Measurements from ENCODE around the gene BCL7B.
"Not testable (repeated sequence)": the region's sequence is repeated elsewhere in the genome, so short reads cannot be mapped to it uniquely, and the experiment has no call there.

BCL7B gene

DNA sequence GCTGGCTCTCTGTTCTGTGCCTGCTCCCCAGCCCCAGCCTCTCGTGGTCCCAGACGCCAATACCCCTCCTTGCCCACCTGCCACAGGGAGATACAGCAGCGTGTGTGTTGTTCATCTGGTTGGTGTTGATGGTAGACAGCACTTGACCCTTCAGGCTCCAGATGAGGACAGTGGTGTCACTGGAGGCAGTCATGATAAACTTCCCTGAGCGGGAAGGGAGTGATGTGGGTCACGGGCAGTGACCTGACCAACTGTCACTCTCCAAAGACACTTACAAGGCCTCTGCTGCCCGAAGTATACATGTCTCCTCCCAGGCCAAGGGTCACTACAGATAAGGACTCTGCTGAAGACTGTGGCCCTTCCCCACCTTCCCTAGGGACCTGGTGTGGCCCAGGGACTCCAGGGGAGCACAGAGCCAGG, 15.3 kb upstream of the BCL7B start:
- no peak for DNase-seq (ENCODE audit: low read depth in 2 of 2)

DNA sequence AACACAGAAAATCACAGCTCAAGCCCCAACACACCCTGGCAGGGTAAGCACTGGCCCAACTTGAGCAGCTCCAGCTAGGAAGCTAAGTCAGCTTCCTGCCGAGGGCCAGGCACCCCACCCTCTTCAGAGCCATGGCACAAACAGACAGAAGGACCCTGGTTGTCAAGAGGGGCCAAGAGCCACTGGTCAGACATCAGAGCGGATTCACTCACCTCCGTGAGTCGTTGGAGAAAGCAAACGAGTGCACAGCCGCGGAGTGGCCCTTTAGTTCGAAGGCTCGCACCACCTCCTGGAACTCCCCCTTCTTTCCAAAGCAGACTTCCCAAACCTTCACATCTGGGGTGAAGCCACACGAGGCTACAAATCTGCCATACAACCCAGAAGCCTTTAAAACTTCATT, 13.5 kb upstream of the BCL7B start:
- DNase-seq (ENCODE audit: low read depth in 2 of 2), result no peak

DNA sequence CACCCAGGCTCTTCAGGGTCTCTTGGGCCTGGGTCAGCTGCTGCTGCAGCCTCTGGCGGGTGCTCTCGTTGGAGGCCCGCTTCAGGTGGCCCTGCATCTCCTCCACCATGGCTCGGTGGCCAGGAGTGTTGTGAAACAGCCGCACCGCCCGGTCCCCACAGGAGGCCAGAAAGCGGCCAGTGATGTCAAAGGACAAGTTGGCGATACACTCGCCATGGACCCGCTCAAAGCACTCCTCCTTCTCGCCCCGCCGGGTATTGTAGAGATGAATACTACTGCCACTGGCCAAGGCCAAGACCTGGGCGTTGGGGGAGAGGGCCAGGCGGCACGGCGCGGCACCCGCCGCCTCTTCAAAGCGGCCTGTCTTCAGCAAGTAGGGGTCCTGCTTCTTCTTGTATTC, 13.0 kb upstream of the BCL7B start:
- no peak for DNase-seq (ENCODE audit: low read depth in 2 of 2)

DNA sequence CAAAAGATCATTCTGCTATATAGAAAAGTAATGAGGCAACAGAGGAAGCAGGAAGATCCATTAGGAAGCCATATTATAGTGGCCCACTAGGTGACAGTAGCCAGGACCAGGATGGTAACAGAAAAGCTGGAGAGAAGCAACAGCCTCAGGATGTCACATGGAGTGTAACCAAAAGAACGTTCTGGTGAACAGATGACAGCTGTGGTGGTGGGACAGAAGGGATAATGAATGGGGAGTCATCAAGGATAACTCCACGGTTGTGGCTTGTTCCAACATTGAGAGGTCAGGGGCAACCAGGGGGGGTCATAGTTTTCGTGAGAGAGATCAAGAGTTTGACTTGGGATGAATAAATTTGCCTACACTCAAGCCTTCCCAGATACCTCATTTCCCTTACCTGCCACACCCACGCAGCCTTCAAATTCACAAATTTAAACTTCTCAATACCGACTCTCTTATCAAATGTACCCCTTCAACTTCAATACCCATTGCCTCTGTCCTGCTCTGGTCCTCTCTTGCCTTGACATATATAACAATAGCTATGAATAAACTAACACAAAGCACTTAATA, 11.6 kb upstream of the BCL7B start:
- no peak for DNase-seq (ENCODE audit: low read depth in 2 of 2)

DNA sequence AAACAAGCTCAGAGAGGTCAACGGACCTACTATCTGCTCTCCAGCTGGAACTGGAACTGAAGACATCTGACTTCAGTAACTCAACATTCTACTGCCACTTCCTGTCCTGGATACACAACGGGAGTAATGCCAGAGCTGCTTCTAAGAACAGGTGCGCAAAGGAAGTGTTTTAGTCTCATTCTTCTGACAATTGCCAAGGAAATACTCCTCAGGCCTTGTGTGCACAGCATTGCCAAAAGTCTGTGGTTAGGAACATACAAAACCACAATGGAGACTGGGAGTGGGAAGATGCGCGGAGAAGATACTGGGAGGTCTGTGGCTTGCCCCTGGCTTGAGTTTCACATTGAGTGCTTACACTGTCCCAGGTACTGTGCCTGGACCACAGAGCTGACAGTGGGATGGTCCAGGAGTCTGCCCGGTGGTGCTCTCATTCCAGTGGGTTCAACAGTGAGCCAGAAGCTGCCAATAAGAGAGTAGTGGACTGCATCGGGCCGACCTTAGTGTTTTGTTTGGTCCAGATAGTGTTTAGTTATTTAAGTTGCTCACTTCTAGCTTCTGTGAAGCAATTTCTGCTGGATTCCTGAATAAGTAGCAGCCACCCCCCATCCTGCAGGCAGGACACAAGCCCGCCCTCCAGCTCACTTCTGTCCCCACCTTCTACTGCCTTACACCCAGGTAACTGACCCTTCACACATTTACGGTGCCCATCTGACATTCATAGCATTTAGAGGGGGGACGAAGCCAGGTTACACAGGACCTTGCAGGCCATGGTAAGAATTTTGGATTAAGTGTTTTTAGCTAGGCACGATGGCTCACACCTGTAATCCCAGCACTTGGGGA, 10.6 kb upstream of the BCL7B start:
- no peak for DNase-seq (ENCODE audit: low read depth in 2 of 2)

DNA sequence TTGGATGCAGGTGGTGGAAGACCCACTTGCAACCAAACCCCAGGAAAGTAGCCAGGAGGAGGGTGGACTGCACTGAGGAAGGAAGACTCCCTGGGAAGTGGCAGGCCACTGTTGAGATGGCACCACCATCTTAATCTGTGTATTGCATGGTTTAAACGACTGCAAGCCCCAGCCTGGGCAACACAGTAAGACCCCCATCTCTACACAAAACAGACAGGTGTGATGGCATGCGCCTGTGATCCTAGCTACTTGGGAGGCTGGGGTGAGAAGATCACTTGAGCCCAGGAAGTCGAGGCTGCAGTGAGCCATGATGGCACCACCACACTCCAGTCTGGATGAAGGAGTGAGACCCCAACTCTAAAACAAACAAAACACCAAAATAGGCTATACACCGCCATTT, 9.7 kb upstream of the BCL7B start:
- no peak for DNase-seq (ENCODE audit: low read depth in 2 of 2)

DNA sequence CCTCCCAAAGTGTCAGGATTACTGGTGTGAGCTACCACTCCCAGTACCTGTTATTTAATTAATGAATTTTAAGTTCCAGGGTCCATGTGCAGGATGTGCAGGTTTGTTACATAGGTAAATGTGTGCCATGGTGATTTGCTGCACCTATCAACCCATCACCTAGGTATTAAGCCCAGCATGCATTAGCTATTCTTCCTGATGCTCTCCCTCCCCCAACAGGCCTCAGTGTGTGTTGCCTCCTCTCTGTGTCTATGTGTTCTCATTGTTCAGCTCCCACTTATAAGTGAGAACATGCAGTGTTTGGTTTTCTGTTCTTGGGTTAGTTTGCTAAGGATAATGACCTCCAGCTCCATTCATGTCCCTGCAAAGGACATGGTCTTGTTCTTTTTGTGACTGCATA, 8.9 kb upstream of the BCL7B start:
- DNase-seq (ENCODE audit: low read depth in 2 of 2), result not testable (repeated sequence)

DNA sequence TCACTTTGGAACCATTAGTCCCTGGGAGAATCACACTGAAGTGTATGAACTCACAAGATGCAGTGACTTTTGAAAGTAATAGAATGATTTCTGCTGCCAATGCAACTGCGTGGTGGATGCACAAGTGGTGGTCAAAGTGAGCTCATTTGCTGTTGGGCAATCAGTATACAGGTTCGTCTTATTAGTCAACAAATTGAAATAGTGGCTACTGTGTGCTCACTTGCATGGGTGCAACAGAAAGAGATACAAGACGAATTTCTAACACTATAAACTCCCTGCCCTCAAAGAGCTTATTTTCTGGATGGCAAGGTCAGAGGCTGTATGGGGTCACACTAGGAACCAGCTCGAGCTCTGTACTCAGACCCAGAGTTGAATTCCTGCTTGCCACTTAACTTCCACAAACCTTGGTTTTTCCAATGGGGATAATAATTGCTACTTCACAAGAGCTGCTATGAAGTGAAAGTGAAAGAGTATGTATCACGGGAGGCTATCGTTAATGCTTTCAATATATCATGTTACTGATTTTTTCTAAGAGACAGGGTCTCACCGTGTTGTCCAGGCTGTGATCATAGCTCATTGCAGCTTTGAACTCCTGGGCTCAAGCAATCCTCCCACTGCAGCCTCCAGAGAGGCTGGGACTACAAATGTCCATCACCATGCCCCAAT, 8.3 kb upstream of the BCL7B start:
- DNase-seq (ENCODE audit: low read depth in 2 of 2), result no peak

DNA sequence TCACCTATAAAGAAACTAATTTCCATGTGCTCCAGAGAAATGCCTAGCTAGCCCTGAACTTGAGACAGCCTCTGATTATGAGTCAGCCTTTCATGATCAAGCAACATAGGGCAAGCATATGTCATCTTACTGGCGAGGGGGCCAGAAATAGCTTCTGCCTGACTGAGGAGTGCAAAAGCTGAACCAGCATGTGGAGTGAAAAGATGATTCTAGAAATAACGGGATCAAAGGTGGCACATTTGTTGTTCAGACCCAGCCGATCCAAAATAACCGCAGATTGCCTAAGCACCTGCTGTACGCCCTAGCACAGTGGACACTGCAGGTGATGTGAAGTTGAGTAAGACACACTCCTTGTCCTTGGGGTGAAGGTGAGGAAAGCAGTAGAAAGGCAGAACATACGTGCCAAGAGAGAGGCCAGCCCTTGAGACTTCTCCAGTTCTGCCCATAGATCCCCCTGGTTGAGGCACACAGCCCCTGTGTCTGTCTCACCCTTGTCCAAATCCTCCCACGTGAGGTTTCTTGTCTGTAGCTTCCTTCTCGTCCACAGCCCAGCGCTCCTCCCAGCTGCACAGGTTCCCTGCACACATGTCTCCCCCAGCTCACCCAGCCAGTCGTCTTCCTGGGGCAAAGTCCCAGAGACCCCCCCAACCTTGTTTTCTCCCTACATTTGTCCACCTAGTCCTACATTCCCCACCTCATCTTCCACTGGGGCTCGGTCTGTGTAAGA, 2.8 kb upstream of the BCL7B start:
- peak; percentile 60 to 61 for DNase-seq (ENCODE audit: low read depth in 2 of 2)

DNA sequence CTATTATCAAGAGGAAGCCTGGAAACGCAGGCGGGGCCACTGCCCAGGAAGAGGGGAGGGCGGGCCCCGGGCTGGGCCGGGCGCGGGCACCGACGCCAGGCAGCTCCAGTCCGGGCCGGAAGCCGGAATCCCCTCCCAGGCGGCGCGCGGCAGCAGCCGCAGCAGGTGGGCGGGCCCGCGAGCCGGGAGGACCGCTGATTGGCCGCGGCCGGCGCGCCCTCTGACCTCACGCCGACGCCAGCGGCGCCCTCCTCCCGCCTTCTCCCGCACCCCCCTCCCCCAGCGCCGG, 438 bp downstream of the BCL7B start:
- DNase-seq (ENCODE audit: low read depth in 2 of 2), result peak; percentile 71 to 76

DNA sequence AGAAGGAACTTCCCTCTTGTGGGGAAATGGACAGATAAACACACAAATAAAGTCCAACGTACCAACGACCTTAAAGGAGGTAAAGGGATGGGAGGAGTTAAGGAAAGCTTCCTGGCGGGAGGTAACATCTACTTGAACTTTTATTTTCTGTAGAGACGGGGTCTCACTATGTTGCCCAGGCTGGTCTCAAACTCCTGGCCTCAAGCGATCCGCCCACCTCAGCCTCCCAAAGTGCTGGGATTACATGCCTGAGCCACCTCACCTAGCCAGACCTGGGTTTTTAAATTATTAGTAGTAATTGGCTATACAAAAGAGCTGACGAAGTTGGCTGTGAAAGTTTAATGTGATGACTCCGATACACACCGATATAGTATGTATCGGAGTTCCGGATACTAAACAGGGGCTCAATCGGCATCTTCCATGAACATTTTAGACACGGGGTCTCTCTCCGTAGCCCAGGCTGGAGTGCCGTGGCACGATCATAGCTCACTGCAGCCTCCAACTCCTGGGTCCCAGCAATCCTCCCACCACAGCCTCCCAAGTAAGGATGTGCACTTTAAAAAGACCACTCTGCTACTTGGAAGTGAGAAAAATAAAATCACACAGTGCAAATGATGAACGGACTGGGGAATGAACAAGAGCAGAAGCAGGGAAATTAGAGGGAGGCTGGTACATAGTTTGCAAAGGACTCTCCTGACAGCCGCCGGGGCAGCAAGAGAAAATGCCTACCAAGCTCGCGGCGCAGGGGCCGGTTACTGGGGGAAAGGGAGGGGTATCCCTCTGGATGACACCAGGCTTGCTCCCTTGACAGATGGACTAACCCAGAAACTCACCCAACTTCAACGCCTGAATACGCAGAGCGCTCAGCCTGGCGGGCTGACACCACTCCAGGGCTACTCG, 1.0 kb downstream of the BCL7B start:
- no peak for DNase-seq (ENCODE audit: low read depth in 2 of 2)

DNA sequence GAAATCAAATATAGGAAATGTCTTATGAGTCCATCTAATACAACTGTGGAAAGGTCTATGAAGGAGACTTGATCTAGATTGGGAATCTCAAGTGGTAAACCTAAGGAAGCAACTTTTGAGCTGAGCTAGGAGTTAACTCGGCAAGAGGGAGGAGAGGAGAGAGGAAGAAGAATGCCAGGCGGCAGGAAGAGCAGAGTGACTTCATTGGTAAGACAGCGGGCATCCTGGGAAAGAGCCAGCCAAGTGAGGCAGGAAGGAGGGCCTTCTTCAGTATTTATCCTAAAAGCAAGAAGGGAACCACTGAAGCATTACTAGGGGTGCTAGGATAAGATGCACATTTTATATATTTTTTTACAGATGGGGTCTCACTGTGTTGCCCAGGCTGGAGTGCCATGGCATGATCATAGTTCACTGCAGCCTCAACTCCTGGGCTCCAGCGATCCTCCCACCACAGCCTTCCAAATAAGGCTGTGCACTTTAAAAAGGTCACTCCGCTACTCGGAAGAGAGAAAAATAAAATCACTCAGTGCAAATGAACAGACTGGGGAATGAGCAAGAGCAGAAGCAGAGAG, 2.0 kb downstream of the BCL7B start:
- DNase-seq (ENCODE audit: low read depth in 2 of 2), result no peak

DNA sequence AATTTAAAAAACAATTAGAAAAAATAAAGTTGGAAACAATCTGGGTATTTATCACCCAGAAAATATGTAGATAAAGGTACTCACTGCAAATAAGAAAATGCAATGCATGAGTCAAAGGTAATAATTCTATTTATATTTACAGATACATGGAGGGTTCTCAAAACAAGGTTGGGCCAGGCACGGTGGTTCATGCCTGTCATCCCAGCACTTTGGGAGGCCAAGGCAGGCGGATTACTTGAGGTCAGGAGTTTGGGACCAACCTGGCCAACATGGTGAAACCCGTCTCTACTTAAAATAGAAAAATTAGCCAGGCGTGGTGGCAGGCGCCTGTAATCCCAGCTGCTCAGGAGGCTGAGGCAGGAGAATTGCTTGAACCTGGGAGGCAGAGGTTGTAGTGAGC, 7.4 kb downstream of the BCL7B start:
- not testable (repeated sequence) for DNase-seq (ENCODE audit: low read depth in 2 of 2)

DNA sequence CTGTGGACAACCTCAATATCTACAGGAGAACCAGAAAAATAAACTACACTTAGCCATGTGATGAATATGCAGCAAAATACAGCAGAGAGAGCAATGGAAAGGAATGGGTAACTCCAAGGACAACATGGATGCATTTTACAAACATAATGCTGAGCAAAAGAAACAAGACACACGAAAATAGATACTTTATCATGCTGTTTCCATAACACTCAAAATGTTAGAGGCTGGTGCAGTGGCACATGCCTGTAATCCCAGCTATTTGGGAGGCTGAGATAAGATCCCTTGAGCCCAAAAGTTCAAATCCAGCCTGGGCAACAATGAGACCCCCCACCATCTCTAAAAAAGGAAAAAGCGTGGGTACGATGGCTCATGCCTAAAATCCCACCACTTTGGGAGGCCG, 8.3 kb downstream of the BCL7B start:
- no peak for DNase-seq (ENCODE audit: low read depth in 2 of 2)

DNA sequence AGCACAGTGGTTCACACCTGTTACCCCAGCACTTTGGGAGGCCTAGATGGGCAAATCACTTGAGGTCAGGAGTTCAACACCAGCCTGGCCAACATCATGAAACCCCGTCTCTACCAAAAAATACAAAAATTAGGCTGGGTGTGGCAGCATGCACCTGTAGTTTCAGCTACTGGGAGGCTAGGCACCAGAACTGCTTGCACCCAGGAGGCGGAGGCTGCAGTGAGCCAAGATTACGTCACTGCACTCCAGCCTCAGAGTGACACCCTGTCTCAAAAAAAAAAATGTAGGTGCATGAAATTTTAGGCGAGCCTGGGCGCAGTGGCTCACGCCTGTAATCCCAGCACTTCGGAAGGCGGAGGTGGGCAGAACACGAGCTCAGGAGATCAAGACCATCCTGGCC, 9.6 kb downstream of the BCL7B start:
- DNase-seq (ENCODE audit: low read depth in 2 of 2), result no peak

DNA sequence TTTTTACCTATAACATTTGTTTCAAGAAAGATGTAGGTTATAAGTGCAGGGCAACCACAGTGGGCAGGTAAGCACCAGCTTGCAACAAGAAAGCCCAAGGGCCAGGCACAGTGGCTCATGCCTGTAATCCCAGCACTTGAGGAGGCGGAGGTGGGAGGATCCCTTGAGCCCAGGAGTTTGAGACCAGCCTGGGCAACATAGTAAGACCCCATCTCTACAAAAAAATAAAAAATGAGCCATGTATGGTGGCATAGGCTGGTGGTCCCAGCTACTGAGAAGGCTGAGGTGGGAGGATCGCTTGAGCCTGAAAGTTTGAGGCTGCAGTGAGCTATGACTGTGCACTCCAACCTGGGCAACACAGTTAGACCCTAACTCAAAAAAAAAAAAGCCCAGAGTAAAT, 12.8 kb downstream of the BCL7B start:
- no peak for DNase-seq (ENCODE audit: low read depth in 2 of 2)

DNA sequence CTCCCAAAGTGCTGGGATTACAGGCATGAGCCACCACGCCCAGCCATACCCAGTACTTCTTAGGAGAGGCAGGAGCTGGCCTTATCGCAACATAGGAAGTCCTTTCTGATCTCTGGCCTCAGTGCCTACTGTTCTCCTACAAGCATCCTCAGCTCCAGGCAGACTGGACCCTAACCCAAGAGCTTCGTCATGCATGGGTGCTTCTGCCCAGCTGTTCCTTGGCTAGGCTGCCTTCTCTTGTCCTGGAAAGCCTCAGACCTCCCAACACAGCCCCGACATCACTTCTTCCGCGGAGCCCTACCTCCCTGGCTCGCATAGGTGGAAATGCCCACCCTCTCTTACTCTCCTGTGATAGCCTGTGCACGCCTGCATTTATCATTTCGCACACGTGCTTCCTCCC, 15.8 kb downstream of the BCL7B start:
- DNase-seq (ENCODE audit: low read depth in 2 of 2), result no peak

DNA sequence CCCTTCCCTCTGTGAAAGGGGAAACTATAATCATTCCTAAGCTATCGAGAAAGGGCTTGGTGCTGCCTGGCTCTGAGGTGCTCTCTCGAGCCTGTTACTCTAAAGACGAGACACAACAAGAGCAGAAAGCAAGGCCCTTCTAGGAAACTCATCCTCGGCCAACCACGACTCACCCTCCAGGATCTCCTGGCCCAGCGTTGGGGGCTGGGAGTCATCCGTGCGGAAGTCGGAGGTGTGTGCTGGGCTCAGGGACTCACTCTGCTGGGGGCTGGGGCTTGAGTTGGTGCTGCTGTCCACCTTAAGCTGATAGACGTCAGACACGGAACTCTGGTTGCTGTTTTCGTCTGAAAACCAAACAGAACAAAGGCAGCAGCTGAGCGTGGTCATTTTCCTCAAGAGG, 17.8 kb downstream of the BCL7B start:
- DNase-seq (ENCODE audit: low read depth in 2 of 2), result no peak

DNA sequence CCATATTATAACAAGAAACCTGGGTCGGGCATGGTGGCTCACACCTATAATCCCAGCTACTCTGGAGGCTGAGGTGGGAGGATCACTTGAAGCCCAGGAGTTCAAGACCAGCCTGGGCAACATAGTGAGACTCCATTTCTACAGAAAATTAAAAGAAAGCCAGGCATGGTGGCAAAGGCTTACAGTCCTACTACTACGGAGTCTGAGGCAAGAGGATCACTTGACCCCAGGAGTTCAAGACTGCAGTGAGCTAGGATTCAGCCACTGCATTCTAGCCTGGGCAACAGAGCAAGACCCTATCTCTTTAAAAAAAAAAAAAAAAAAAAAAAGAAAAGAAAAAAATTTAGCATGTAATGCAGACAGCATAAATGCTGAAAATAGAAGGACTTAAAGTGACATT, 19.0 kb downstream of the BCL7B start:
- not testable (repeated sequence) for DNase-seq (ENCODE audit: low read depth in 2 of 2)

DNA sequence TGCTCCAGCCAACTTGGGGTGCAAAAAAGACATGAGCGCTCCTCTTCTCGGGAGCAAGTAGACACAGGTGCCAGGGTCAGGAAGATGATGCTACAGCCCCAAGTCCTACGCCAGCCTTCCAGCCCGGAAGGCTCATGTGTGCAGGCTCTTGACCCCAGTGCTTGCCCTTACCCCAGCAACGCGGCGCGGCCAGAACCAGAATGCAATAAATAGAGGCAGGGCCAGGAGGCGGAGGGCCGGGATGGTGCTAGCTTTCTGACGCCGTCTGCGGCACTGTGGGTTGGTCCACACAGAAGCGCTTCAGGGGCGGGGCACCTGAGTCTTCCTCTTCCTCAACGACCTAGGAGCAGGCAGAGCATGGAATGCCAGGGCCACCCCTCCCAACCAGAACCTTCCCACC, 20.4 kb downstream of the BCL7B start:
- no peak for DNase-seq (ENCODE audit: low read depth in 2 of 2)

DNA sequence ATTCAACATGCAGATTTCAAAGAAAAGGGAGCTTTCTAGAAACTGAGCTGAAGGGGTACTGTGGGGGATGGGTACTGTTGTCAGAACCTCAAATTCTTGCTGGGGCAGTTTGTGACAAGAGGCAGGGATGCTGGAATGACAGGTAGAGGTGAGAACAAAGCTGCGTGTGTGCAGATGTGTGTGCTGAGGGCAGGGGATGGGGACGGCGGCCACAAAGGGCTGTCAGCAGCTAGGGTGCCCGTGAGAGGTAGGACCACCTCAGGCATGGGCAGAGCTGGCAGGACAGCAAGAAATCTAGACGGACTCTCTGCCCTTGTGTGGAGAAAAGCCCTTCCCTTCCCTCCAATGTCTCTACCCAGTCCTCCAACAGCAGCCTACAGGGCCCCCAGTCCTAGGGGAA, 21.0 kb downstream of the BCL7B start:
- DNase-seq (ENCODE audit: low read depth in 2 of 2), result no peak
